NOMO-1 treated with DMSO at 0.1 percent for 48 hours (cell line): ENCODE data around the gene MAP3K2.
"Not testable (repeated sequence)": the region's sequence is repeated elsewhere in the genome, so short reads cannot be mapped to it uniquely, and the experiment has no call there.

Experiments
- DNase-seq: peaks from one replicate; lab custom pipeline; 2025; ENCODE audit not compliant: unreplicated experiment; lab: John Stamatoyannopoulos, UW

MAP3K2 gene

DNA sequence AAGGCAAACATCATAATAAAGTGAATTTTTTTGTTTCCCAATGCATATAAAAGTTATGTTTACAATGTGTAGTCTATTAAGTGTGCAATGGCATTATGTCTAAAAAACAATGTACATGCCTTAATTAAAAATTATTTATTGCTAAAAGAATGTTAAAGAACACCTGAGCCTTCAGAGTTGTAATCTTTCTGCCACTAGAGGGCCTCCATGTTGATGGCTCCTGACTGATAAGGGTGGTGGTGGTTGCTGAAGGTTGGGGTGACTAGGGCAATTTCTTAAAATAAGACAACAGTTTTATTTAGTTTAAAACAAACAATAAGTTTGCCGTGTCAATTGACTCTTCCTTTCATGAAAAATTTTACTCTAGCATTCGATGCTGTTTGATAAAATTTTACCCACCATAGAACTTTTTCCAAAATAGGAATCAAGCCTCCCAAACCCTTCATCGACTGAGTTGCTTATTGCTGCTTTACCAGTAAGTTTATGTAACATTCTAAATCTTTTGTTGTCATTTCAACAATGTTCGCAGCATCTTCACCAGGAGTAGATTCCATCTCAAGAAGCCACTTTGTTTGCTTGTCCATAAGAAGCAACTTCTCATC, 32.3 kb downstream of the MAP3K2 start:
- DNase-seq: no peak

DNA sequence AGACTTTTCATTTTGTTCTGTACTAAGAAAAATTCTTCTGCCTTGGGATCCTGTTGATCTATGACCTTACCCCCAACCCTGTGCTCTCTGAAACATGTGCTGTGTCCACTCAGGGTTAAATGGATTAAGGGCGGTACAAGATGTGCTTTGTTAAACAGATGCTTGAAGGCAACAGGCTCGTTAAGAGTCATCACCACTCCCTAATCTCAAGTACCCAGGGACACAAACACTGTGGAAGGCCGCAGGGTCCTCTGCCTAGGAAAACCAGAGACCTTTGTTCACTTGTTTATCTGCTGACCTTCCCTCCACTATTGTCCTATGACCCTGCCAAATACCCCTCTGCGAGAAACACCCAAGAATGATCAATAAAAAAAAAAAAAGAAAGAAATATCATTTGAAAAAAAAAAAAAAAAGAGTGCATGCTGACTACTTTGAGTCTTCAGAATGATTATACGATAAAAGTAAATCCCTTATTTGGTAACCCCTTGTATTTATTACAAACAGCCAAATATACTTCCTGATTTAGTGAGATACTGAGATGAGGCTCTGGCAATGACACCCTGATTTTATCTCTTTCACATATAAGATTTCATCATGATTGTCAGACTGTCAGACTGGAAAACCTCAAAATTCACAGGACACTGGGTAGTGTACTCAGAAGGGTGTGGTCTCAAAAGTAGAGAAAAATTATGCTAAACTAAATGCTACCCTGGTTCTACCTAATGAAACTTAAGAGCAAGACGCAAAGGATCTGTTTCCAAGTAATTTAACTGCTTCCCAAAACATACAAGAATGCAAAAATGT, 33.7 kb downstream of the MAP3K2 start:
- not testable (repeated sequence) for DNase-seq

DNA sequence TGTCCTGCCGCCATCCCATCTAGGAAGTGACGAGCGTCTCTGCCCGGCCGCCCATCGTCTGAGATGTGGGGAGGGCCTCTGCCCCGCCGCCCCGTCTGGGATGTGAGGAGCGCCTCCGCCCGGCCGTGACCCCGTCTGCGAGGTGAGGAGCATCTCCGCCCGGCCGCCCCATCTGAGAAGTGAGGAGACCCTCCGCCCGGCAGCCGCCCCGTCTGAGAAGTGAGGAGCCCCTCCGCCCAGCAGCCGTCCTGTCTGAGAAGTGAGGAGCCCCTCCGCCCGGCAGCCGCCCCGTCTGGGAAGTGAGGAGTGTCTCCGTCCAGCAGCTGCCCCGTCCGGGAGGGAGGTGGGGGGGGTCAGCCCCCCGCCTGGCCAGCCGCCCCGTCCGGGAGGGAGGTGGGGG, 34.6 kb downstream of the MAP3K2 start:
- not testable (repeated sequence) for DNase-seq

DNA sequence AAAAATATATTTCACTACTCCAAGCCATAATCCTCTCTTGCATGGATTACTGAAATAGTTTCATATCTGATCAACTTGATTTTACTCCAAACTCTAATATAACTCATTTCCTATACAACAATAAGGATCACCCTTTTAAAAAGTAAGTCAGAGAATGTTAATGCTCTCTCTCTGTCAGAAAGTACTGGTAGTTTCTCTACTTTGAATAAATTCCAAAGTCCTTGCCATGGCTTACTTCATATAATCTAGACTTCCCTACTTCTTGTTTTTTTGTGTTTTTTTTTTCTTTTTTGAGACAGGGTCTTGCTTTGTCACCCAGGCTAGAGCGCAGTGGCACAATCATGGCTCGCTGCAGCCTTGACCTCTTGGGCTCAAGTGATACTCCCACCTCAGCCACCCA, 36.2 kb downstream of the MAP3K2 start:
- DNase-seq: no peak

DNA sequence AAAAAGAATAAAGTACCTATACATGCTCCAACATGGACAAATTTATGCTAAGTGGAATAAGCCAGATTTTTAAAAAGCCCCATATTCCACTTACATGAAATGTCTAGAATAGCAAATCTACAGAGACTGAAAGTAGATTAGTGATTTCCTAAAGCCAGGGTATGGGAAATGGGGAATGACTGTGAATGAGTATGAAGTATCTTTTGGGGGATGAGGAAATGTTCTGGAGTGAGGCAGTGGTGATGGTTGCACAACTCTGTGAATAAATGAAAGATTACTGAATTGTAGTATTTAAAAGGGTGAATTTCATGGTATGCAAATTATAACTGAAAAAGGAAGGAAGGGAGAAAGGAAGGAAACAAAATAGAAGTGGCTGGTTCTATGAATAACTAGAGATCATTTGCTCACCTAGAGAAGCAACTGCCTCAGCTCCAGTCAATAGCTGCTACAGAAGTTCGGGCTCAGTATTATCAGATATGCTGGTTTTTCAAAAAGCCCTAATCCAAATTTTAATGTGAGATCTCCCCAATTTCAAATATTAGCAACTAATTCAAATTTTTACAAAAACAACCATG, 39.3 kb downstream of the MAP3K2 start:
- DNase-seq: peak; percentile 40

DNA sequence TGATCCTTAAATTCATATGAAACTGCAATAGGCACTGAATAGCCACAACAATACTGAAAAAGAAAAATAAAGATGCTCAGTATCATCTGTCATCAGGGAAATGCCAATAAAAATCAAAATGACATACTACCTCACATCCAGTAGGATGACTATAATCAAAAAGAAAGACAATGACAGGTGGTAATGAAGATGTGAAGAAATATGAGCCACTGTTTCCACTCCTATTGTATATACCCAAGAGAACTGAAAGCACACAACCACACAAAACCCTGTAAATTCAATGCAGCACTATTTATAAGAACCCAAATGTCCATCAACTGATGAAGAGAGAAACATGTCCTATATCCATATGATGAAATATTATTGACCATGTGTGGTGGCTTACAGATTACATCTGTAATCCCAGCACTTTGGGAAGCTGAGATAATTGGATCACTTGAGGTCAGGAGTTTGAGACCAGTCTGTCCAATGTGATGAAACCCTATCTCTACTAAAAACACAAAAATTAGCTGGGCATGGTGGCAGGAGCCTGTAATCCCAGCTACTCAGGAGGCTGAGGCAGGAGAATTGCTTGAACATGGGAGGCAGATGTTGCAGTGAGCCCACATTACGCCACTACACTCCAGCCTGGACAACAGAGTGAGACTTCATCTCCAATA, 39.9 kb downstream of the MAP3K2 start:
- no peak for DNase-seq

DNA sequence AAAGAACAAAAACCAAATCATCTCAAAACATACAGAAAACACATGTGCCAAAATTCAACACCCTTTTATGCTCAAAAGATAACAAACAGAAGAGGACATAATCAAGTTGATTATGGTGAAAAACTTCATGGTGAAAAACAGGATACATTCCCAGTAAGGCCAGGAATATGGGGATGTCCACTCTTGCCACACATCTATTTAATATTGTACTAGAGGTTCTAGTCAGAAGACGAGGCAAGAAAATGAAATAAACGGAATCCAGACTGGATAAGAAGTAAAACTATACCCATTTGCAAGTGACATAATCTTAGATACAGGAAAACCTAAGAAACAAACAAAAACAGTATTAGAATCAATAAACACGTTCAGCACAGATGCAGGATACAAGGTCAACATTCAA, 40.8 kb downstream of the MAP3K2 start:
- no peak for DNase-seq

DNA sequence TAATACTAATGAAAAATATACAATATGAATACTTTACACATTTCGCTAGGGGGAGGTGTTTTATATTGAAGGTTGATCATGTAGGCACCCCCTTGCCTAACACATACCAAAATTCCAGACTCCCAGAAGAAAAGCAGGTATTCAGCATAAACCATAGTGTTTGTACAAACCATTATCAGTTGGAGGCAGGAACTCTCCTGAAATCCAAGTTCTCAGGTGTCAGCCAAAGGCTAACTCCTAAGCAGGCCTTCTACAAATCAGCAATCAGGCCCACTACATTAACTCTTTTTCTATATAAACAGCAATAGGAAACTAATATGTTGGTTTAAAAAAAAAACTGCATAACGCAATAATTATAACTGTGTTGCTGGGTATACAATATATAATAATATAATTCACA, 44.5 kb downstream of the MAP3K2 start:
- DNase-seq: no peak

DNA sequence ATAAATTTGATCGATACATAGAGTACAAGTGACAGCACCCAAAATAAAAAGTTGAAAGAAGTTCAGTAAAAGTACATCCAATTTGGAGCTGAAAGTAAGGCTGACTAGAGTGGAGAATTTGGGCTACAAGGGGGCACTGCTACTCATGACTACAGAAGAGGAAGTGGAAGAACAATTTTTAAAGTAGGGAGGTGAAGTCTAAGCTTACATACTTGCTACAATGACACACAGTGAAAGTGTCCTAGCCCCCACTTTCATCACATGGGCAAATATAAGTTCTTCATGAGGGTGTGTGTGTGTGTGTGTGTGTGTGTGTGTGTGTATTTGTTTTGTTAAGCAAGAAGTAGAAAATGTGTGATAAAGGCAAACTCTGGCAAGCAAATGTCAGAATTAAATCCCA, 45.7 kb downstream of the MAP3K2 start:
- DNase-seq: peak; percentile 58

DNA sequence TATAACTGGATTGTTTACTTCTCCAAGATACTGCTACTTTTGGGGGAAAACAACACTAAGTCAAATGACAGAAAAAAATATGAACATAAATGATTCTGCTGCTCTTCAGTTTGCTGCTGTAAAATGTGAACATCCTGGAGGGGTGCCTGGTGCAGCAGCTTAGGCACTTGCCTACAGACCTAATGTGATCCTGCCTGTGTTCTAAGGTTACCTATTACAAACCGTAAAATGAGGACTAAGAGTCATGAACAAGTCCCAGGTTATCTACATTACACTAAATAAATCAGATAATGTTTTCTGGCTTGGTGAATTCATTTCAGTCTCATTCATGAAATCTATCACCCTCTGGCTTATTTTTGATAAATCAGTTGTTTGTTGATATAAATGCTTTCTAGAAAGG, 55.4 kb downstream of the MAP3K2 start:
- no peak for DNase-seq

DNA sequence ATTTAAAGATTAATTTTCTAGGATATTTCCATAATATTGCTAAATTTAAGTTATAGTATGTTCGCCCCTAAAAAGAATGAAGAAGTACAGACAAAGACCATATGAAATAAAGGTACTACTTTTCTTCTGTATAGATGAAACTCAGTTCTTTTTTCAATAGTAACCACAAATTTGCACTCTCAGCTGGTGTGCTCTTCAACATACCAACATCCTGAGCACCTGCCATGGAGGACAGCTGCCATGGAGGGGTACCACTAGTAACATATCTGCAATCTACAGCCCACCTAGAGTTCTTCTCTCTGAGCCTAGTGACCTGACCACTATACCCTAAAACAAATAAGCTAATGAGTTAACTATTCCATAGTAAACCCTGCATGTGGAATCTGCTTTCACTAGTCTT, 57.0 kb downstream of the MAP3K2 start:
- DNase-seq: no peak

DNA sequence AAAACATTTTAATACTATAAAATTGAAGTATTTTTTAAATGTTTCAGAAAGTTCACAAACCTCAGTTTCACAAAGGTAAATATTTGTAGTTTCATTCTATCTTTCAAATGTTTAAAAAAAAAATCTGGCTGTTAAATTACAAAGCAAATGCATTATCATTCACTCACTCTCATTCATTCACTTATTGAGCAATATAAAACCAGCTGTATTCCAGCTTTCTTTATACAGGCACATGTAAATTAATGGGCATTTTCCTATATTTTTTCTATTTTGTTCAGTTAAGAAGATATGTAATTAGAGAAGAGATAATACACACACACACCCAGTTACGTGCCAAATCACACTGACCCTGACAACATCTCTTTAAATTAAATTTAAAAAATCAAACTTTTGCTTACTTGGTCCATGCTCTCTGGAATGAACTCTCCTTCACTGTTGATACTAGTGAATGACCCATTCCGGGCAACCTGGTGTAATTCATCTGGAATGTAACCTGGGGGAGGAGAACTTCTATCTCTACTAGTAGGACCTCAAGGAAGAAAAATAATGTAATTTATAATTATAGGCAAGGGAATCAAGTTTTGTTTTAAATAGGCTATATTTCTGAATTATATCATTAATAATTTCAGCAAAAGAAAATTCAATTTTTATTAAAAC, 61.4 kb downstream of the MAP3K2 start:
- no peak for DNase-seq

DNA sequence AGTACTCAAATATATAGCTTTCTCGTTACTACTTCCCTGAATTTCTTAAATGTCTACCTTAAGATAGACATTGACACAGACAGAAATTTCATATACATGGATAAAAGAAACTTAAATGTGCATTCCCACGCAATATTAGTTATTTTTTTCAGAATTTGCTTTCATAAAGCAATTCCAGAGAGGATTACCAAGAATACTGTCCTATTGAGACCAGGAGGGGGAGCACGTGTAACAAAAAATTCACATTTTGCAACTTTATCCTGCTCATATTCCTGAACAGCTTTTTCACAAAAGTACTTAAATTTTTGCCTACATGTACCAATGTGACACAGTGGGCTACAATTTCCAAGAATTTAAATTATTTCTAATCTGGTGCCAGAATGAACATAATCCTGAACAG, 63.1 kb downstream of the MAP3K2 start:
- no peak for DNase-seq

DNA sequence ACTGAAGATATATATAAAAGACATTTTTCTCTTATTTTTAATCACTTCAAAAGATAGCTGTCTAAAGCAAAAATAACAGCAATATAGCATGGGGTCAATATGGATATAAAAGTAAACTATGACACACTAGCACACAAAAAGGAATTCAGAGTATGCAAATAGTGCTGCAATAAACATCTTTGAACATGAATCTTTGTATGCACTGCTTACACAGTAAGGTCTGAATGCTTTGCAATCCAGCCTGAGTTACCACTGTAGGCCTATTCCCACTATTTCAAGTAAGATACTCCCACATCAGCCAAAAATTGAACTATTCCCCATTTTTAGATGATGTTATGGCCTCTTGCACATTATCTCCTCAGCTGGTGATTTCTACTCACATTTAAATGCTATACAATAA, 66.5 kb downstream of the MAP3K2 start:
- no peak for DNase-seq

DNA sequence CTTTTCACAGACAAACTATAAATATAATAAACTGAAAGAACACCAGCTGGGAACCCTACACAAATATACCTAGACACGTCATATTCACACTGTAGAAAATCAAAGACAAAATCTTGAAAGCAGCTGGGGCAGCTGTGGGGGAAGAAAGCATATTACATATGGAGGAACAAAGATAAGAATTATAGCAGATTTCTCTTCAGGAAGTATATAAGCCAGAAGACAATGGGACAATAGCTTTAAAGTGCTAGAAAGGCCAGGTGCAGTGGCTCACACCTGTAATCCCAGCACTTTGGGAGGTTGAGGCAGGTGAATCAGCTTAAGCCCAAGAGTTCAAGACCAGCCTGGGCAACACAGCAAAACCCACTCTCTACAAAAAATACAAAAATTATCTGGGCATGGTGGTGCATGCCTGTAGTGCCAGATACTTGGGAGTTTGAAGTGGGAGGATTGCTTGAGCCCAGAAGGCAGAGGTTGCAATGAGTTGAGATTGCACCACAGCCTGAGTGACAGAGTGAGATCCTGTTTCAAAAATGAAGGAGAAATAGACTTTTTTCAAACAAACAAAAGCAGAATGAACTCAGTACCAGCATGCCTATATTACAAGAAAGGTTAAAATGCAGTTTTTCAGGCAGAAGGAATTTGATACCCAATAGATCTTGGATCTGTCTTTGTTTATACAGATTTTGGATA, 67.0 kb downstream of the MAP3K2 start:
- DNase-seq: no peak

DNA sequence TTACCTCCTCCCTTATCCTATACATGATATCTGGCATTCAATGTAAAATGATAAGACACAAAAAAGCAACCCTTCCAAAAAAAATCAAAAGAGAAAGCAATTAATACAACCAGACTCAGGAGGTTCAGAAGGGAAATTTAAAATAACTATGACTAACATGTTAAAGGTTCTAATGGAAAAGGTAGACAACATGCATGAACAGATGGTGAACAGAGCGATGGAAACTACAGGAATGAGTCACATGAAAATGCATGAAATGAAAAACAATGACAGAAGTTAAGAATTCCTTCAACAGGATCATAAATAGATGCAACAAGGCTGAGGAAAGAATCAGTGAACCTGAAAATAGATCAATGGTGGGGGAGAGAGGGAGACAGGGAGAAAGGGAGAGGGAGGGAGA, 67.7 kb downstream of the MAP3K2 start:
- DNase-seq: no peak

DNA sequence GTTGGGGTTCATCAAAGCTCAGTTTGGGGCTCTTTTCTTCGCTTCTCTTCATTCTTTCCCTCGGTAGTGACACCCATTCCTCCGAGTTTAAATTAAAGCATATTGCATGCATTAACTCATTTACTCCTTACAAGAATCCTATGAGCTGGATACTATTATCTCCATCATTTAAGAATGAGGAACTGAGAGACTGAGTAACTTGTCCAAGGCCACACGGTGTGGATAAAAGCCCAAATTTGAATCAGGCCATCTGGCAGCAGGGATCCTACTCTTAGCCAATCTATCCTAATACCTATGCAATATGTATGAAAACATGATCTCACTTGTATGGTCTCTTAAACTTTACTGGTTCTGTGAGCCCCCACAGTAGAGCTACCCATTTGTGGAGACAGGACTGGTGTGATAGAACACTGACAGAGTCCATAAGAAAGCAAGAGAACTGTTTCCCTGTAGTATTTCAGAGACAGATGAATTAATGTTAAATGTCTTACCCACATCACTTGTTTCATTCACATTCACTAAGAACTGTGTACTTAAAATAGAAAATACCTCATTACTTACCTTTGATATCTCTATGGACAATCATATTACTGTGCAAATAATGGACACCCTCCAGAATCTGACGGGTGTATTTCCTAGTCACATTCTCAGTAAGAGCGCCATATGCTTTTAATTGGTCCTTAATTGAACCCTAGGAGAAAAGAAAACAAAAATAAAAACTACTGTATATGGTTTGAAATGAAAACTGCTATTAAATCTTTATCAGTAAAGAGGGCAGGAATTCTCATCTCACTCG, 73.4 kb downstream of the MAP3K2 start:
- peak; percentile 7 for DNase-seq

DNA sequence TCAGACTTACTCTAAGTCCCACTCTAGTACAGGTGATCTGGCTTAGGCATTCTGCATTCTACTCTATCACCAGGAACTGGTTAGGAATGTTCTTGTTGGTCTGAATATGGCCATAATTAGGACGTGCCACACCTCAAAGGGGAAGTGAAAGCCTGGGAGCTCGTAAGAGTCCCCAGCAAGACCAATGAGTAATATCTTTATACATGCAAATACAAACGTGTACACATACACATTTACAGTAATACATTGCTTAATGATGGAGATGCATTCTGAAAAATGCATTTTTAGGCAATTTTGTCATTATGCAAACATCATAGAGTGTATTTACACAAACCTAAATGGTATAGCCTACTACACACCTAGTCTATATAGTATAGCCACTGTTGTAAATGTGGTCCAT, 74.4 kb downstream of the MAP3K2 start:
- peak; percentile 69 for DNase-seq

DNA sequence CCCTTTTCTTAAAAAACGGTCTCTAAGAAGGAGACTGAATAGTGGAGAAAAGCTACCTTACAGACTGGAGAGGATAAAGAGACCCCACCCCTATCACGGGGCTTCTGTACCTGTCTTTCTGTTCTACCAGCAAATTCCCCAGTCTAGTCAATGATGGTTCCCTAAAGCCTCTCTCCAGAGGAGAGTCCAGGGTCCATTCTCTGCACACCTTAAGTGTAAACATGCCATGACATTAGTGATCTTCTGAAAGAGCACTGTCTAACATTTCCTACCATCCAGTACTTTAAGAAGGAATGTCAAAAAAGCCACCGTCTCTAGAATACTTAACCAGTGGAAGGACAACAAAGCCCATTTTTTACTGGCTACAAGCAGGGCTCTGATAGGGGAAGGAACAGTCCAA, 76.8 kb downstream of the MAP3K2 start:
- DNase-seq: no peak

DNA sequence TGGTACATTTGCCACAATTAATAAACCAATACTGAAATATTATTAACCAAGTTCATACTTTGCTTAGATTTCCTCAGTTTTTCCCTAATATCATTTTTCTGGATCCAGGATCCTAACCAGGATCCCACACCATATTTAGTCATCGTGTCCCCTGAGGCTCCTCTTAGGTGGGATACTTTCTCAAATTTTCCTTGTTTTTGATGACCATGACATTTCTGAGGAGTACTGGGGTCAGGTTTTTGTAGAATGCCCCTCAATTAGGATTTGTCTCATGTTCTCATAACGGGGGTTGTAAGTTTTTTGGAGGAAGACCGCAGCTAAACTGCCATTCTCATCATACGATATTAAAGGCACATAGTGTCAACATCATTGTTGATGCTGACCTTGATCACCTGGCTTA, 78.3 kb downstream of the MAP3K2 start:
- no peak for DNase-seq
